Measurements from ENCODE around the gene HOXC6. TPM values are rescaled to one million over a fixed set of nuclear protein-coding genes. Genes with fewer than 3 reads are reported as not detected.

The HOXC6 gene
- total RNA-seq, 4 donors from 2014 or later = 3.6 to 17.3 (median 7.2) TPM

DNA sequence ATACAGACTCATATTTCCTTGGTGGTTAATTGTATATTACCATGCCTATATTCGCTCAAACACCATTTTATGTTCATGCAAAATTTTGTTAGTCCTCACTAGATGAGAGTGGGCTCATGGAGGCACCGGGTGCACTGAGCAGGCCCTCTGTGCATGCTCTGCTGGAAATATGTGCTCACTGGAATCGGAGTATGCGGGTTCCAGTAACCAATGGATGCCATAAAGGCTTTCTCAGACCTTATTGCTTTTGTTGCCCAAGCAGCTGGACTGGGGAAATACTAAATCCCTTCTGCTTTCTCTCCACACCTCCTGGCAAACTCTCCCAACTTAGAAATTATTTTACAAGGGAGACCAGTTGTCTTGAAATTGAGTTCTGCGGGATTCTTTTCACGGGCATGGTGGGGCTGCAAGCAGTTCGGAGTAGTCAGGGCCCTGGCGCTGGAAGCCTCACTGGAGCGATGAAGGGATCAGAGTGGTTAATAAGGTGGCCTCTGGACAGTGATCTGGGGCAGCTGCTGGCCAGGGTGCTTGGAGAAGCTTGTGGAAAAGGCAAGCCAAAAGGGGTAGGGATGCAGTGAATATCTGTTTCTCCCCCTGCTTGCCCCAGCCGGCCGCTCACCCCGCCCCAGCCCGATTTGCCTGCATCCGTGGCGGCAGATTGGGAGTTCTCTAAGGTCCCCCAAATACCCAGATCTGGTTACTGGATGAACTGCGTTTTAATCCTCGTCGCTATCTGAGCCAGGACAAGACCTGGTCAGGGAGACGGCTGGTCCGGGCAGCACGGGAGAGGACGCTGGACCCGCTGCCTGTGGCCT lies 7.4 kb upstream of the HOXC6 start:
- TF ChIP-seq, protein P1, sequence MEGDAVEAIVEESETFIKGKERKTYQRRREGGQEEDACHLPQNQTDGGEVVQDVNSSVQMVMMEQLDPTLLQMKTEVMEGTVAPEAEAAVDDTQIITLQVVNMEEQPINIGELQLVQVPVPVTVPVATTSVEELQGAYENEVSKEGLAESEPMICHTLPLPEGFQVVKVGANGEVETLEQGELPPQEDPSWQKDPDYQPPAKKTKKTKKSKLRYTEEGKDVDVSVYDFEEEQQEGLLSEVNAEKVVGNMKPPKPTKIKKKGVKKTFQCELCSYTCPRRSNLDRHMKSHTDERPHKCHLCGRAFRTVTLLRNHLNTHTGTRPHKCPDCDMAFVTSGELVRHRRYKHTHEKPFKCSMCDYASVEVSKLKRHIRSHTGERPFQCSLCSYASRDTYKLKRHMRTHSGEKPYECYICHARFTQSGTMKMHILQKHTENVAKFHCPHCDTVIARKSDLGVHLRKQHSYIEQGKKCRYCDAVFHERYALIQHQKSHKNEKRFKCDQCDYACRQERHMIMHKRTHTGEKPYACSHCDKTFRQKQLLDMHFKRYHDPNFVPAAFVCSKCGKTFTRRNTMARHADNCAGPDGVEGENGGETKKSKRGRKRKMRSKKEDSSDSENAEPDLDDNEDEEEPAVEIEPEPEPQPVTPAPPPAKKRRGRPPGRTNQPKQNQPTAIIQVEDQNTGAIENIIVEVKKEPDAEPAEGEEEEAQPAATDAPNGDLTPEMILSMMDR (IDR thresholded peaks at IDR 0.05) = no peak
- TF ChIP-seq EP300 (IDR thresholded peaks at IDR 0.05) = no peak
- TF ChIP-seq POLR2A (IDR thresholded peaks at IDR 0.05) = no peak
- Histone ChIP-seq H3K9me3 (no peaks in the 10 kb centered on the region), H3K4me3 (peak overlapping the region; percentile 53 to 74 (median 62)), H3K27me3 (peaks cover 0 to 28% of the 10 kb centered on the region in 2 donors), H3K27ac (peak overlapping the region; percentile 87 to 99 (median 96)), H3K36me3 (no peaks in the 10 kb centered on the region), H3K4me1 (peaks cover 0 to 87% (median 30%) of the 10 kb centered on the region in 4 donors)
- DNase-seq (ENCODE audit: low spot score in 2 of 2) = no peak
- WGBS, 2 donors = 18 to 25% methylated on average over 23 of the region's 23 CpGs

DNA sequence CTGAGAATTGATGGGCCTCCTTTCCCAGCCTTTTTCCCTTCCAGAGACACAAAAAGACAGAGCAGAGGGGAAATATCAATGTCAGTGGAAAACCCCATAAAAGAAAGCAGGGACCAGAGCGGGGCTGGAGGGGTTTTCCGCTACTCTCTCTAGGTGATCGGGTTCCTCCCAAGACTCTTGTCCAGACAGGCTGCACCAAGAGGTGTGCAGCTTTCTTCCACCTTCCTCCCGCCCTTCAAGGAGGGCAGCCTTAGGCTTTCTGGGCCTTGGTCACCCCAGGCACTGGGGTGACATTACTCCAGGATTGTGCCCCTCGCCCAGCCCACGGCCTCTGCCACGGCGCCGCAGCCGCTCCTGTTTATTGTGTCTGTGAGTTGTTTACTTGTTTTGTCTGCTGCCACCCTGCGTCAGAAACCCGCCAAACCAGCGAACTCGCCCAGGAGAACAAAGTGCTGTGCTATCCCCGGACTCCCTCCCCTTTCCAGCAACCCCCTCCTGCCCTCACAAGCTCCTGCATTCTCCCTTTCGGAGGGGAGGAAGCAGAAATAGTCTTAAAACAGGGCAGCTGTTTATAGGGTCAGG lies 6.7 kb upstream of the HOXC6 start:
- Histone ChIP-seq H3K4me3 (peak overlapping the region; percentile 53 to 74 (median 62)), H3K4me1 (peaks cover 0 to 88% (median 33%) of the 10 kb centered on the region in 4 donors), H3K27me3 (peaks cover 0 to 32% of the 10 kb centered on the region in 2 donors), H3K27ac (peak overlapping the region; percentile 87 to 99 (median 96)), H3K36me3 (no peaks in the 10 kb centered on the region), H3K9me3 (no peaks in the 10 kb centered on the region)
- no peak for DNase-seq (ENCODE audit: low spot score in 2 of 2)
- WGBS, 2 donors = 17 to 26% methylated on average over 16 of the region's 16 CpGs
- TF ChIP-seq, protein P1 (IDR thresholded peaks at IDR 0.05) = peak in 3 of 5 experiments; percentile 18 to 33 (median 26)
- TF ChIP-seq EP300 (IDR thresholded peaks at IDR 0.05) = peak in 1 of 2 donors; percentile 74
- peak in 1 of 2 donors; percentile 37 for TF ChIP-seq POLR2A (IDR thresholded peaks at IDR 0.05)

DNA sequence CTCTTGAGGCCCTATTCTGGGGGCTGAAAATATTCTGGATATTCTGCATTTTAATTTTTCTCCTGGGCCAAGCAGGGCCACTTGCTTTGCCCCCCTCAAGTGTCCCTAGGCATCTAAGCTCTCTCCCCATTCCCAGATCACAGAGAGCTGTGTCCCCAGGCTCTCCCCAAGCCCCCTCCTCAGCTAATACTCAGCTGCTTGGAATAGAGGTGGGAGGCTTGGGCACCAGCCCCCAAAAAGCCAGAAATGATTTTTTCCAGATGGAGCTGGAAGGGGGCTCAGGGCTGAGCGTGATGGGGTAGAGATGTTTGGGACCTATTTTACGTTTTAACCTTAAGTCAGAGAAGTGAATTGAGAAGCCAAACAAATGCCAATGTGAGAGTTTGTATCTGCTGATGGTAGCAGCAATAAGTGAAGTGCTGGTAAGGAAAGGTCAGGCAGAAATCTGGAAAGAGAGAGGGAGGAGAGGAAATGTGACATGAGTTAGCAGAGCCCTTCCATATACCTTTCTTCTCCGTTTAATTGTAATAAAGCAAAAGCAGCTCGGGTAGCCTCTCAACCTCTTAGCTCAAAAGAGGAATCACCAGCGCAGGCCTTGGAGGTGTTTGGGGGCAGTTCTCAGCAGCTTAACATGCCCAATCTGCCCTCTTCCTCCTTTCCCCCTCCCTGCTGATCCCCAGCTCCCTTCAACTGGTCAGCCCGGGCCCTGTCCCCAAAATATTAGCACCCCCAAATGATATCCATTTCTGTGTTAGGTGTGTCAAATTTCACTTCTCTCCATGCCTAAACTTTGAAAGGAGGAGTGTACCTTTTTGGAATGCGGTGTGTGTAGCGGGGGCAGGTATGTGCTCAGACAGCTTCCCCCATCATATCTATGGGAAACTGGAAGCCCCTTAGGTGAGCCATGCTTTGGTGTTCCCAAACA lies 5.0 kb upstream of the HOXC6 start:
- WGBS, 2 donors = 48 to 51% methylated on average over 8 of the region's 8 CpGs
- no peak for TF ChIP-seq EP300 (IDR thresholded peaks at IDR 0.05)
- TF ChIP-seq POLR2A (IDR thresholded peaks at IDR 0.05) = no peak
- TF ChIP-seq, protein P1 (IDR thresholded peaks at IDR 0.05) = no peak
- Histone ChIP-seq H3K36me3 (no peaks in the 10 kb centered on the region), H3K4me1 (peaks cover 0 to 94% (median 40%) of the 10 kb centered on the region in 4 donors), H3K9me3 (no peaks in the 10 kb centered on the region), H3K4me3 (peak overlapping the region in 1 of 4 donors; percentile 38), H3K27ac (peak overlapping the region; percentile 46 to 99 (median 96)), H3K27me3 (peaks cover 0 to 33% of the 10 kb centered on the region in 2 donors)
- no peak for DNase-seq (ENCODE audit: low spot score in 2 of 2)

DNA sequence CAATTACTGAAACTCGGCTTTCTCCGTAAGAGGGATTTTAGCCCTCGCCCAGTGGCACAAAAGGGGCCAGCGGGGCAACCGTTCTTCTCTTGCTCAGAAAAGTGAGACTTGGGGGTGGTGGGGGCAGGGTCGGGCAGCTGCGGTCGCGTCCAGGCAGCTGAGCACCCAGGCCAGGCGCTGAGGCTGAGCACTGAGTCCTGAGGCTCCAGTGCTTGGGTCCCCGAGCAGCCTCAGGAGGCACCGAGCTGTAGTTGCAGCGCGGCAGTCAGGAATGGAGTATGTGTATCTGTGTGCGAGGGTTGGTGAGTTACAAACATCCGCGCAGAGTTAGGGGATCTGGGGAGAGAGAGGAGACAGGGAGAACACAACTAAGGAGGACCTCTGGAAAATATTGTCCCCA lies 4.1 kb upstream of the HOXC6 start:
- Histone ChIP-seq H3K9me3 (no peaks in the 10 kb centered on the region), H3K27ac (peak overlapping the region; percentile 46 to 99 (median 96)), H3K4me3 (peak overlapping the region in 2 of 4 donors; percentile 32 to 38), H3K27me3 (peaks cover 0 to 26% of the 10 kb centered on the region in 2 donors), H3K36me3 (no peaks in the 10 kb centered on the region), H3K4me1 (peaks cover 0 to 99% (median 43%) of the 10 kb centered on the region in 4 donors)
- WGBS, 2 donors = 16 to 24% methylated on average over 17 of the region's 17 CpGs
- TF ChIP-seq, protein P1 (IDR thresholded peaks at IDR 0.05) = no peak
- TF ChIP-seq EP300 (IDR thresholded peaks at IDR 0.05) = peak in 1 of 2 donors; percentile 18
- no peak for DNase-seq (ENCODE audit: low spot score in 2 of 2)

Data from tibial nerve (tissue), 4 donors.